Stimulated activated CD4-positive, alpha-beta T cell treated with anti-CD3 and anti-CD28 coated beads, Interleukin-1b, Interleukin-23, amount 100 ng/mL, for 4 hours (primary cell): Measurements from ENCODE around the gene CCBE1.
"Not testable (repeated sequence)": the region's sequence is repeated elsewhere in the genome, so short reads cannot be mapped to it uniquely, and the experiment has no call there.

Experiments
- DNase-seq, 2 donors: peaks; one replicate each; pipeline ENCODE4 v3.0.0-alpha.2; 2020; ENCODE audit warnings: low read depth in 2 of 2

CCBE1 gene

GRCh38 chr18:59540346-59540745 lies 156.9 kb downstream of the CCBE1 start:
- DNase-seq, result no peak

- DNase-seq, result no peak
Observed at GRCh38 chr18:59539108-59539507, 158.1 kb downstream of the CCBE1 start.

GRCh38 chr18:59537579-59537978 lies 159.6 kb downstream of the CCBE1 start:
- DNase-seq, result no peak

- DNase-seq, result no peak
Observed at GRCh38 chr18:59536166-59536565, 161.1 kb downstream of the CCBE1 start.

- DNase-seq, result no peak
Observed at GRCh38 chr18:59535055-59535454, 162.2 kb downstream of the CCBE1 start.

GRCh38 chr18:59528866-59529265 lies 168.4 kb downstream of the CCBE1 start:
- DNase-seq, result no peak

GRCh38 chr18:59520562-59521355 lies 176.5 kb downstream of the CCBE1 start:
- no peak for DNase-seq

GRCh38 chr18:59518705-59519104 lies 178.5 kb downstream of the CCBE1 start:
- no peak for DNase-seq

- DNase-seq, result no peak
Observed at GRCh38 chr18:59517446-59518165, 179.6 kb downstream of the CCBE1 start.

GRCh38 chr18:59516356-59517155 lies 180.7 kb downstream of the CCBE1 start:
- DNase-seq, result no peak

- not testable (repeated sequence) for DNase-seq
Observed at GRCh38 chr18:59515956-59516355, 181.3 kb downstream of the CCBE1 start.

- no peak for DNase-seq
Observed at GRCh38 chr18:59515147-59515546, 182.1 kb downstream of the CCBE1 start.

- no peak for DNase-seq
Observed at GRCh38 chr18:59514203-59514602, 183.0 kb downstream of the CCBE1 start.

GRCh38 chr18:59512025-59512755 lies 185.0 kb downstream of the CCBE1 start:
- DNase-seq, result no peak

- DNase-seq, result no peak
Observed at GRCh38 chr18:59509481-59510442, 187.5 kb downstream of the CCBE1 start.

- DNase-seq, result no peak
Observed at GRCh38 chr18:59505356-59505755, 191.9 kb downstream of the CCBE1 start.

- DNase-seq, result no peak
Observed at GRCh38 chr18:59502274-59503175, 194.7 kb downstream of the CCBE1 start.

GRCh38 chr18:59501920-59502273 lies 195.3 kb downstream of the CCBE1 start:
- no peak for DNase-seq

GRCh38 chr18:59500765-59501164 lies 196.5 kb downstream of the CCBE1 start:
- DNase-seq, result no peak
